CD4-positive, alpha-beta T cell treated with Interleukin-15 for 4 hours (primary cell): ENCODE data around the gene PRAMEF4.
"Not testable (repeated sequence)": the region's sequence is repeated elsewhere in the genome, so short reads cannot be mapped to it uniquely, and the experiment has no call there.

Experiments used
- DNase-seq: peaks from one replicate; pipeline ENCODE4 v3.0.0-alpha.2; 2020; ENCODE audit warnings: low spot score

PRAMEF4 gene

DNA sequence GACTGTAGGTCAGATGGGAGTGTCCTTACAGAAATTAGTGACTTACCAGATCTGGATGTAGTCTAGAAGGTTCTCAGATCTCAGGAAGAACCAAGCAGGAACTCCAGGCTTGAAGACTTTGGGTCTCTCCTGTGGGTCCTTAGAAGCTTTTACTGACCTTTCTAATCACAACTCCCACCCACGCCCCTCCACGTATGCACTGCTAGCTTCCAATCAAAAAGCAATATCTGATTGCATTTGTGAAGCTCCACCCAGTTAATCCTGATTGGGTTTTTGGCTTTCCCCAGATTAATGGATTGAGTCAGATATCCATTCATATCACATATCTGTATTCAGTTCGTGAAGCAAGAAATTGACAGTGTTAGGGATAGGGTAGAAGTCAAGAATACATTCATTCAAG is at the start of gene PRAMEF4:
PRAMEF4 (minus strand) TSS at position 101 of the 400 bp plus-strand sequence. CDS start 2,807 bp downstream, outside the sequence.
- not testable (repeated sequence) for DNase-seq

- DNase-seq: not testable (repeated sequence)
Measured at GRCh38 chr1:12924368-12924767, 38.4 kb upstream of the PRAMEF4 start.

DNA sequence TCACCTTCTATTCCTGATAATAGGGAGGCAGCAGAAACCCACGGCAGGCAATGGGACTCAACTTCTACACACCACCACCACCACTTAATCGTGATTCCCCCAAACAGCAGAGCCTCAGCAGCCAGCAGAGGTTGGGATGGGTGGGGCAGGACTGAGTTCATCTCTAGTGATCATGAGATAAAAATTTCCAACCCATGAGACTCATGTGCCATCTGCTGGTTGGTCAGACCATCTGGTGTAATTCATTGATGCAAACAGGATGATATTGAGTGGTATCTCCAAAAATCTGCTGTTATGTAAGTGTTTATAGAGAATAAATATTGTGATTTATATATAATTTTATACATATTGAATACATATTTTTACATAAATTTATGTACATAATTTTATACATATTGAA is 35.7 kb upstream of the PRAMEF4 start:
- not testable (repeated sequence) for DNase-seq

GRCh38 chr1:12916310-12916709 is 30.3 kb upstream of the PRAMEF4 start, which contains the start of gene PRAMEF7:
Gene PRAMEF7 (plus strand): TSS chr1:12916610. CDS start chr1:12917693, 1,083 bp downstream.
- DNase-seq: not testable (repeated sequence)

DNA sequence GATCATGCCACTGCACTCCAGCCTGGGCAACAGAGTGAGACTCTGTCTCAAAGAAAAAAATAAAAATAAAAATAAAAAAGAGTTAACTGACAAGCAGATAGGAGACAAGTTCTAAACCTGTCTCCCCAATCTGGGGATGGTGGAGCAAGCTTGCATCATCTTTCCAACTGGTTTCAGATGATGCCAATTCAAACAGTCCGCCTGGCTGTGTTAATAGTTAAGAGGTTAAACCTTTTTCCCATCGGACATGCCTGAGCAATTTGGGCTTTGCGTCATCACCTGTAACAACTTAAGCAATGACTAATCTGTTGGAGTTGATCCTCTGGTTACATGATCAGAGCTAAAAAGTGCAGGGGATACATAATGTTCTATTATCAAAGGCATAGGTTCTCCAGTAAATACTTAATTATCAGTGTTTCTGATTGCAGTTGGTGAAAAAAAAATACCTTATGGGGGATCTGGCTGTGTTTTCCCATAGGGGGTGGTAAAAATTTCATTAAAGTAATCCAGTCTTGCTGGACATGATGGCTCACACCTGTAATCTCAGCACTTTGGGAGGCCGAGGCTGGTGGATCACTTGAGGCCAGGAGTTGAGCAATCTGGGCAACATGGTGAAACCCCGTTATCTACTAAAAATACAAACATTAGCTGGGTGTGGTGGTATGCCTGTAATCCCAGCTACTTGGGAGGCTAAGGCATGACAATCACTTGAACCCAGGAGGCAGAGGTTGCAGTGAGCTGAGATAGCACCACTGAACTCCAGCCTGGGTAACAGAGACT is 18.0 kb upstream of the PRAMEF4 start:
- DNase-seq: not testable (repeated sequence)

GRCh38 chr1:12899186-12899585 is 13.2 kb upstream of the PRAMEF4 start:
- DNase-seq: not testable (repeated sequence)

GRCh38 chr1:12898170-12898569 is 12.2 kb upstream of the PRAMEF4 start, which contains the start of gene PRAMEF10:
Gene PRAMEF10 (minus strand): TSS chr1:12898270. CDS start chr1:12895847, 2,423 bp downstream.
- DNase-seq: not testable (repeated sequence)

GRCh38 chr1:12878453-12878852 is 7.5 kb downstream of the PRAMEF4 start:
- not testable (repeated sequence) for DNase-seq

DNA sequence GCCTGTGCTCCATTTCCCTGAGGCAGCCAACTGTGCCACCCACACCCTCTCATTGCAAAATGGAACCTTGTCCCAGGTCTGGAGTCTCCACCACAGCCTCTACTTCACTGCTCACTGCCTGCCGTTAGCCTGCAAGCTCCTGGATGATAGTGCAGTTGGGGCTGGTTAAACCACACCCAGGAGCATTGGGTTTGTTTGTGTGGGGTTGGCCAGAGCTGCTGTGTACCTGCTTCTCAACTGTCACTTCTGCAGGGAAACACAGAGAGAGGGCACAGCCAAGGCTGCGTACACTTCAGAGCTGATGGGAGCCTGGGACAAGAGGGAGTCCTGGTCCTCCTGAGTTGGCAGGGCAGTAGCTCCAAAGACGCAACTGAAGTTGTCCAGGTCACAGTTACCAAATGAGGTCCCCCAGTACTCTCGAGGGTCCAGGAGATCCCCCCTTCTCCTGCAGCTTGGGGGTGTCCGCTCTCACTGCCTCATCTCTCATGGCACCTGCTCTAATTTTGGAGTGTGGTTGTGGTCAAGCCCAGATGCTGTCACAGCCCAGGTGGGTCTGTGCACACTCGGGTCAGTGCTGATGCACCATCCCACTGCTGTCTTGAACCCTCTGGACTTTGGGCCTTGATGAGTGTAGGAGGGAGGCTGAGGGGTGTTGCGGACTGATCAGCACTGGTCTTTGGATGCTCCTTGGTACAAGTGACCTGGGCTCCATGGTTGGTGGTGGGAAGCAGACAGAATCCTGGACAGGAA is 22.7 kb downstream of the PRAMEF4 start:
- DNase-seq: not testable (repeated sequence)

DNA sequence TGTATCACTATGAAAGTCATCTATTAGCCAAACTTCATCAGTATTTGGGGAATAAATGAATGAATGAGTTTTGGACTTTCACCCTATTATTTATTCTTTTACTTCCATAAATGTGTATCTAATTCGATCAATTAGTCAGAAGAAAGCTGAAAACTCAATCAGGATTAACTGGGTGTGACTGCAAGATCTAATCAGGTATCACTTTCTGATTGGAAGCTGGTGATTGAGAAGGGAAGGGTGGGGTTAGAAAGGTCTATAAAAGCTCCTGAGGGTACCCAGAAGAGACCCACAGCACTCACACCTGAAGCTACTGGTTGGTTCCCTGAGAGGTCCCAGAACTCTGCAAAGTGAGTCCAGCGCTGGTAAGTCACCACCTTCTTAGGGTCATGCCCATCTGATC is 29.2 kb downstream of the PRAMEF4 start, which contains the start of gene PRAMEF2:
PRAMEF2 (plus strand) TSS at position 301 of the 400 bp plus-strand sequence. CDS start 1,924 bp downstream, outside the sequence.
- DNase-seq: not testable (repeated sequence)

DNA sequence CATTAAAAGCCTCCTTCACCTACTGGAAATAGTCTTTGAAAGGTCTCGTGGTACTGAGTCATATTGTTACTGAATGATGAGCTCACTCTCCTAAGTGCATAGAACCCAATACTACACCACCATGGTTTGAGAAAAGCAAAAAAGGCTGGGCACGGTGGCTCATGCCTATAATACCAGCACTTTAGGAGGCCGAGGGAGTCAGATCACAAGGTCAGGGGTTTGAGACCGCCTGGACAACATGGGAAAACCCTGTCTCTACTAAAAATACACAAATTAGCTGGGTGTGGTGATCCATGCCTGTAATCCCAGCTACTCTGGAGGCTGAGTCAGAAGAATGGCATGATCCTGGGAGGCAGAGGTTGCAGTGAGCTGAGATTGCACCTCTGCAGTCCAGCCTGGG is 34.2 kb downstream of the PRAMEF4 start:
- no peak for DNase-seq

DNA sequence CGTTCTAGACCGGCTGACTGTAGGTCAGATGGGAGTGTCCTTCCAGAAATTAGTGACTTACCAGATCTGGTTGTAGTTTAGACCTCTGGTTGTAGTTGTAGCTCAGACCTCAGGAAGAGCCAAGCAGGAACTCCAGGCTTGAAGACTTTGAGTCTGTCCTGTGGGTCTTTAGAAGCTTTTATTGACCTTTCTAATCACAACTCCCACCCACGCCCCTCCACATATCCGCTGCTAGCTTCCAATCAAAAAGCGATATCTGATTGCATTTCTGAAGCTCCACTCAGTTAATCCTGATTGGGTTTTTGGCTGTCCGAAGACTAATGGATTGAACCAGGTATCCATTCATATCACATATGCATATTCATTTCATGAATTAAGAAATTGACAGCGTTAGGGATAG is 37.4 kb downstream of the PRAMEF4 start, which contains the start of gene HNRNPCL1:
HNRNPCL1 (minus strand) TSS at position 101 of the 400 bp plus-strand sequence. CDS start 431 bp downstream, outside the sequence.
- not testable (repeated sequence) for DNase-seq

DNA sequence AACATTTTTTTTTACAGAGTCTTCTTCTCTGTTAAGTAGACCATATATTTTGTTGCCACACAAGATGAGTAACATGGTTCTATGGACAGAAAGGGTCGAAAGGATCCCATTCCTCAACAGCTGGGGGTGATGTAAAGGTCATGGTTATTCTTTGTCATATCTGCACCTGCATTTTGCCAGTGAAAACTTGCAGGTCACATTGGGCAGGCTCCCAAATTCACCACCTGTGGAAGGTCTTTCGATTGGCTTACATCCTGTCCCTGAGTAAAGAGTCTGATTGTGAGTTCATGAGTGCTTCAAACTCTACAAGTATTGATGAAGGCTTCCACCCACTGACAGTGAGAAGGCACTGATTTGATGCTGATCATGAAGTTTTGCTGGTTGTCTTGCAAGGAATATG is 52.8 kb downstream of the PRAMEF4 start:
- not testable (repeated sequence) for DNase-seq

- not testable (repeated sequence) for DNase-seq
Measured at GRCh38 chr1:12831310-12831709, 54.7 kb downstream of the PRAMEF4 start, which contains the start of gene PRAMEF11. Gene PRAMEF11 (minus strand): TSS chr1:12831410. CDS start chr1:12828789, 2,621 bp downstream.
